Measurements from ENCODE around the gene ACVR2A.

DNA sequence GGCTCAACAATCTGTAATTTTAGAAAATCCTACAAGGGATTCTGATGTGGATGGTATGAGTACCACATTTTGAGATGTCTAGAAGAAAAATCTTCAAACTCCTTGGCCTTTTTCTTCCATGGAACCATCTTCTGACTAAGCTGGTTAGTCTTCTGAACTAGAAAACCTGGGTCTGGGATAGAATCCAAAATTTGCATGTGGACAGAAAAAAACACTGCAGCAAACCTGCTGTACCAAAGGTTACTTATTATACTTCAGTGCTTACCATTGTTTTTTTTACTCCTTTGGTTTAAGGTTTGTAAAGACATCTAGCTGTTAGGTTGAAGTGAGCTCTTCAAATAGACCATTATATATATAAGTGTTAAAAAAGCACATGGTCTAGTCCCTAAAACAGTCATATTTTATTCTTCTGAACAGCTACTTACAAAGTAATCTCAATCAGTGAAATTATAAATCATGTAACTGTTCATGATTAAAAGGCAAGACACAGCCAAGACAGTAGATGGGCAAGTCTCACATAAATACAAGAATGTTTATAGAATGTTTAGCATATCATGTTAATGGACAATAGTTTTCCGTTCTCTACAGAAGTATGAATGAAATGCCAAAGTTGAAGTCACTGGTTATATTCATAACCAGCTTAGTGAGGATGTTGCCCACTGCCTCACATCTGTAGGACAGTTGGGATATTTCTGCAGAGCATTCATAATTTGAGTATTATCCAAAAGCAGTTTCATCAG lies 90.2 kb downstream of the ACVR2A start:
- TF ChIP-seq CTCF (conservative IDR thresholded peaks at IDR 0.05 in 1 of 2, IDR thresholded peaks at IDR 0.05 in 1 of 2; ENCODE audit: extremely low read depth in 1 of 2, insufficient read depth in 1 of 2, low read depth in 1 of 2, low read length in 2 of 2) (no peak), EZH2 (IDR thresholded peaks at IDR 0.05; ENCODE audit: borderline replicate concordance, low read length) (no peak)

Data from mammary epithelial cell (primary cell).